GM18951 (cell line): ENCODE data around the gene FBN2.

Experiments used
- POLR2A ChIP-seq: IDR thresholded peaks from 4 replicates; pipeline ENCODE4 v1.6.1; 2011; ENCODE audit warnings: mild to moderate bottlenecking; ENCODE audit not compliant: insufficient read length, insufficient read depth; ENCODE audit errors: extremely low read depth
- in situ Hi-C: fragments of 300-500 bp; cut with MboI; formaldehyde crosslinking; loops from one replicate; pipeline ENCODE4 v1.12.0; 2022; ENCODE audit warnings: low sequenced_read_pairs, mixed read lengths, inconsistent platforms; ENCODE audit not compliant: unreplicated experiment

The FBN2 gene

DNA sequence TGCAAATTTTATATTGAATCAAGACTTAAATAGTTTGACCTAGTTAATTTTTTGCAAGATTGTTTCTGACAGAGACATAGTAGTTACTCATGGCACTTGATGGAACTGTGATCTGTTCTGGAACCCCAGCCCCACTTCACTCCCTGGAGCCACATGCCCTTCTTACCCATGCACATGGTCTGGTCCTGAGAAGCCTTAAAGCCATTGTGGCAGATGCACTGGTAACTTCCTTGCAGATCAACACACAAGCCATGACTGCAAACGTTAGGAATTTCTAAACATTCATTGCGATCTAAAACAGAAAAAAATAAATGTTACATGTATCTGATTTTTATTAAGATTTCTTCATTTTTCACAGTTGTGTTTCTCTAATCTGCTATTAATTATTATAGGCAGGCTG, 233.3 kb downstream of the FBN2 start:
- in situ Hi-C loops, result no loop called here
- no peak for TF ChIP-seq POLR2A

DNA sequence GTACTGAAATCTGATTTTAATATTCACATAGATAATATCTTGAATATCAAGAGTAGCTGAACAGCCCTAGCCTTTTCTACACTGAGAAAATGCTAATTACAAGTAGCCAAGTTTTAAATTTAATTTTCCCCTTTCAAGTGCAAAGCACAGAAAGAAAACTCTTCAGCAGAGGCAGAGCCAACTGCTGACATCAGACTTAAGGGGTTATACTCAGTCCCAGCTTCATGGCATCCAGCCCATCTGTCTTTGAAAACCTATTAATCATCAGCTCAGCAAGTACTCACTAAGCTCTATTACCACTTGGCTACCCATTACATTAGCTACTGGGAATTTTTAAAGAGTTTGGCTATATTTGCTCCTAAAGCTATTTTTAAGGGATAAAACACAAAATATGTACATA, 234.0 kb downstream of the FBN2 start:
- TF ChIP-seq POLR2A, result no peak
- in situ Hi-C loops, result no loop called here

DNA sequence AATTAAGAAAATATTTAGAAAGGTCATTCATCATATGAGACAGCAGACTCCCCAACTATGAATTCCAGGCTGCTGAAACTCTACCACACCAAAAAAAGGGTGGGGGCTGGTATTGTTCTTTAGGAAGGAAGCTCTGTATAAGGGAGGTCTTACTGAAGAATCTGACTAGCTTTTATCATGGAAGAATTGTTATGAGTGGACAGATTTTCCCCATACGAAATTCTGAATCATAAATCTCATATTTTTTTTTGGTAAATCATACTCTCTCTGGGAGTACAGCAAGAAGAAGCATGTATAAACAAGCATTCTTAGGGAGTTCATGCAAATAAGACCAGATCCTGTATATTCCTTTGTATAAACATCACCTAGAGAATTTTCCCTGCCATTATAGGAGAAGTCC, 234.5 kb downstream of the FBN2 start:
- TF ChIP-seq POLR2A, result no peak
- in situ Hi-C loops, result no loop called here

DNA sequence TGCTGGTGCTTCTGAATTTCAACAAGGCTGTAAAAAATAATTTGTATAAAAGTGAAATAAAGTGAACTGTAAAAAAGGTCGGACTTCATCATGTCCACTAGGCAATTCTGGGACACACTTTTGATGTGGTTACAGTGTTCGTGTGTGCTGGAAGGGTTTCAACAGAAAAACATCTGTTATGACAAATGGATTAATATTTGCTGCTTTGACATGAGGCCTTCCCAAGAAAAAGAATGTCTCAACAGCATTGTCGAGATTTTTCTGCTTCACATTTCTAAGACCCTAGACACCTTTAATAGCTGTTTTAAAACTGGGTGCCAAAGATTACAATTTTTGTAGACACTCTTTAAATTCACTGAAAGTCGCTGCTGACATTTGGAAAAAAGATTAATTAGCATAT, 237.9 kb downstream of the FBN2 start:
- no peak for TF ChIP-seq POLR2A
- in situ Hi-C loops, result no loop called here

DNA sequence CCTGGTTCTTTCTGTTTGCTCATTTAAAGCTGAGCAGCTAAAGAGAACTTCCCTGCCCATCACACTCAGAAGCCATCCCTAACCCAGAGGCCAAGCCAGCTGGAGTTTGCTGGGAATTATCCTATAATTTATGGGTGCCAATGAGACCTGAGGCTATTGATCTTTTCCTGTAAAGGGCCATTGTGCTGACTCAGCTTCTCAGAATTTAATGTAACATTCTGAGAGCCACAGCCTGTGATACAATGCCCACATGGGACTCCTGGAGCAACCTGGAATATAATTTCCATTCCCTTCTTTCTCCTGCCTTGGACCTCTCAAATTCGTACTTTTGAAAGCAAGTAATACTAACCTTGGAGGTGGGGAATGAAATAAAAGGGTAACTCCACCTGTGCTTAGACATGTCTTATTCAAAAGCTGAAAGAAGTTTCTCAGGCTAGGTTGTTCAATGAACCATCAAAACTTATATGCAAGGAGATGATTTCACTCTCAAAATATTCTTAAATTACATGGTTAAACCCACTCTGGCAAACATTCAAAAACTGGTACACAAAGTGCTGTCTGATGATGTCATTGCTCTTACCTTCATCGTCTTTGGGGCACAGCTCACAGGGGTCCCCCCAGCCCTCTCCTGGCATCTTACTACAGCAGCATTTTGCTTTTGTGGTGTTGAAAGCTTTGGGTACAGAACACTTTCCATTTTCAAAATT, 247.7 kb downstream of the FBN2 start:
- in situ Hi-C loops, result no loop called here
- no peak for TF ChIP-seq POLR2A

DNA sequence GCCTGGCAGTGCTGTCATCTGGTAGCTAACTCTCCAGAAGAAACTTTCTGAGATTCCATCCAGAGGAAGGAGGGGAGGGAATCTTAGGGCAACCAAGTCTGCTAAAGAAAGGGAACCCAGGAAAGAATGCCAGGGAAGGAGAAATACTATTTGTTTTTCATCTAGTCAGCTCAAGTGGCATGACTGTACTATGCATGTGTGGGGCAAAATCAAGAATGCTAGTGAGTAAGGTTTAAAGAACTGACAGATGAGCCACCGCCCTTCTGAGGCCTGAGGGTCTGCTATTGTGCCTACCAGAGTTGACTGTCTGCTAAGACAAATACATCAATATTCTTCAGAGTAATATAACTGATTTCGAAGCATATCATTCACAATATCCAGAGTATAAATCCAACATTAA, 250.3 kb downstream of the FBN2 start:
- TF ChIP-seq POLR2A, result no peak
- in situ Hi-C loops, result no loop called here

DNA sequence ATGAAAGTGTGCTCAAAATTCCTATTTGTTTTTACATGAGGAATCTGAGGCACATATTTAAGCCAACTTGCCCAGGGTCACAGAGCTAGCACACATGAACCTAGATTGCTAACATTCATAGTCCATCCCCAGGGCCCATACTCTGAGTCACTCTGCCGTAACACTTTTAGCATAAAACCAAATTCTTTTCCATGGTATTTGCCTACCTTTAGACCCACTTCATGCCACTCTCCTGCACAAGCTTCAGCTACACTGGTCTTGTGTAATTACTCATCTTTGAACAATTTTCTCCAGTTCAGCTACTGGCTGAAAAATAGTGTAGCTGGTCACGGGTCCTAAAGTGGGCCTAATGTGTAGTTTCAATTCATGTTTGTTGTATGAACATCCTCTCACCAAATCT, 253.8 kb downstream of the FBN2 start:
- TF ChIP-seq POLR2A, result no peak
- in situ Hi-C loops, result no loop called here

DNA sequence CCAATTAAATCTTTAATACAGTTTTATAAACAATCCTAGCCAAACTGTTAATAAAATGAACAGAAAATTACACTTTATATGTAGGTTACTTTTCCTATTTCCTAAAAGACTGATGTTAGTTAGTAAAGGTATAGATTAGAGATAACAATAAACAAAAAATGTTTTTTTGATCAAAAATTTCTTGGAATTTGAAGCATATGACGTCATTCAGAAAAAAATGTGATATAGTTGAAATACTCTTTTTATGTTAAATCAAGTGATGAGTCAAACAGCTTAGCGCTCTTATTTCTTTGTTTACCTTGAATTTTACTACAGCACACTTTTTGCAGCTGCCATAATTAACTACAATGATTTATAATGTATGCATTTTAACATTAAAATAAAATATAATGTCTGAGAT, 258.7 kb downstream of the FBN2 start:
- no peak for TF ChIP-seq POLR2A
- in situ Hi-C loops, result no loop called here

DNA sequence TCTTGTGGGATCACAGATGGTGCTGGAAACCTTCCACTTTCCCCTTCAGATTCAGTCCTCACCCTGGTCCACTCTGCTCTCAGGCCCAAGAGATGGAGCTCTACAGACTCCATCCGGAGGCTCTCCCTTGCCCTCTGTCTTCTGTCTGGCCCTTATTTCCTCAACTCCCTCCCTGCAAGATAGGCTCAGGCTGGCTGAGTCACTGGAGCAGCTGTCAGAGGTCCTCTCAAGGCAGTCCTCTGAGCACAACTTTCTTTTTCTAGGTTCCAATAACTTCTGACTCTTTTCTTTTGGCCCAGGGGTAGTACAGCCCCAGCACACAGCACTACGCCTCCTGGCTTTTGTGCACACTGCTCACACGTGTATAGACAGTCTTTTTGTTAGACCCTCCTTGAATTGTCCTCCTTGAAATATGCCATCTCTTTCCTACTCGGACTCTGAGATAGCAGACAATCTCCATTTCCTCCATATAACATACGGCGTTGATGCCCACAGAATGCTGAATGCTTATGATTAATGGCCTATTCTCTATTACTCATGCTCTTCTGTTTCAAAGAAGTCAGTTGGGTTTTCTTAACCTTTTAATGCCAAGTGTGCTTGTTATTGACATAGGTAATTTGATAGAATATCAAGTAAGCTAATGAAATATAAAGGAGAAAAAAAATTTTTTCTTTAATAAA, 261.4 kb downstream of the FBN2 start:
- in situ Hi-C loops, result no loop called here
- TF ChIP-seq POLR2A, result no peak

DNA sequence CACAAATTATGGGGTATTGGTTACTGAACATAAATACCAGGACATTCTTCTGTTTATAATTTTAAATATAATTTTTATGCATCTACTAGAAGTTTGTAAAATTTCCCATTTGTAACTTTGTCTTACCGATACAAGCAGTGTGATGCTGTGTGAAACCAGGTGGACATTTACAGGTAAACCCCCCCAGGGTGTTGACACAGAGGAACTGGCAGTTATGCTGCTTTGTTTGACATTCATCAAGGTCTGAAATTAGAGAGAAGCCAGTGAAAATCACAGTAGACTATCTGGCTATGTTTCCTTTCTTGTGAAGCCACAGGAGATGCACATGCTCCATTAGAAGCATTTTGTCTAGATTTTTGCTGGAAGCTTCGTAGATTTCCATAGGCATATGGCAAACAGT, 263.6 kb downstream of the FBN2 start:
- in situ Hi-C loops, result no loop called here
- no peak for TF ChIP-seq POLR2A

DNA sequence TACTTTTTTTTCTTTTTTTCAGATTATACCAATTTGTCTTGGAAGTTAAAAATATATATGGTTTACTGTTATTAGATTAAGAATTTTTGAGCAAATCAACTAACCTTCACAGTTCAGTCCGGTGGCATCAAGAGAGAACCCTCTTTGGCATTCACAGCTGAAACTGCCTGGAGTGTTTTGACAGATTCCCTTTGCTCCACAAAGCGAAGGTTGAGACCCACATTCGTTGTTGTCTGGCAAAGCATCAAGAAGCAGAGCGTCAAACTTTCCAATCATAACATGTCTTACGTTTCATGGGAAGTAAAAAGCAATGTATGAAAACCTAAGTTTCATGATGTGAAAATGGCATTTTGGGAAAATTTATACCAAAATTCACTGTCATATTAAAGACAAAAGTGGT, 264.3 kb downstream of the FBN2 start:
- TF ChIP-seq POLR2A, result no peak
- in situ Hi-C loops, result no loop called here

DNA sequence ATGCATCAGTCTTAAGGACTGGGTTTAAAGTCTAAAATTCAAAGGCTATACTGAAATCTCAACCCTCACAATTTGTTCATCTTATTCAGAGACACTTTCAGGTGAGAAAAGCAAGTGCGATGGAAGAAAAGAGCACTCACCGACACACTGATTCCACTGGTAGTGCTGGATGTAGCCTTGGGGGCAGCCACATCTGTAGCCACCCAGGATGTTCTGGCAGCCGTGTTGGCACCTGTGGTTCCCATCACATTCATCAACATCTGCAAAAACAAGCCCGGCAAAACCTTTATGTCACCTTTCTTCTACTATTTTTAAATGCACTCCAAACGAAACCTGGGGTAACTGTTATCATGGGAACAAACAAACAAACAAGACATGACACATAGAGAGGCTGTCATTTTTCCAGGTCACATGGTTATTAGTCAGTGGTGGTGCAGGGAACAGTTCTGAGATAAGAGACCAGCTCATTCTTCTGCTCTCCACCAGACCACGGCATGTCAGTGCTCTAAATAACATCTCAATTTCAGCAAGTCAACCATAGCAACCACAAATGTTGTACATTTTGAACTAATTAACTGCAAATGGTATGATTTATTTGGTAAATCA, 266.1 kb downstream of the FBN2 start:
- no peak for TF ChIP-seq POLR2A
- in situ Hi-C loops, result no loop called here

DNA sequence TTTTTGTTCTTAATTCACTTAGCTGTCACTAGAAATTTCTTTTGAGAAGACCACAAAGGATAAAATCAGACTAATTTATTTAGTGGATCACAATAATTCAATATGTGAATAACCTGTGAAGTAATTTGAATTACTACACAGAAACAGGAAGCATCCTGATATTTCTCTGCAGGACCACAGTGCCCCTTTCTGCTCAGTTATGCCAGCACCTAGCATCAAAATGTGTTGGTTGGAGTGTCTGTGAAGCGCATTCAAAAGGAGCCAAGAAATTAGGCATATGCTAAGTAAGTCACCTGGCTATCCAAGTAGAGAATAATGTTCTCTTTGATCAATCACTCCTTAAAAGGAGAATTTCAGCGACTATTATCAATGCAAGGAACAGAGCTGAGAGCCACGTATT, 267.0 kb downstream of the FBN2 start:
- in situ Hi-C loops, result no loop called here
- no peak for TF ChIP-seq POLR2A
